ENCODE measurements around the gene FLAD1. TPM values are rescaled to one million over a fixed set of nuclear protein-coding genes. Genes with fewer than 3 reads are reported as not detected.

The FLAD1 gene
- total and polyA plus RNA-seq, 2 of the 4 experiments (the other 2 are of a cell fraction): 26.3 to 37.3 TPM

DNA sequence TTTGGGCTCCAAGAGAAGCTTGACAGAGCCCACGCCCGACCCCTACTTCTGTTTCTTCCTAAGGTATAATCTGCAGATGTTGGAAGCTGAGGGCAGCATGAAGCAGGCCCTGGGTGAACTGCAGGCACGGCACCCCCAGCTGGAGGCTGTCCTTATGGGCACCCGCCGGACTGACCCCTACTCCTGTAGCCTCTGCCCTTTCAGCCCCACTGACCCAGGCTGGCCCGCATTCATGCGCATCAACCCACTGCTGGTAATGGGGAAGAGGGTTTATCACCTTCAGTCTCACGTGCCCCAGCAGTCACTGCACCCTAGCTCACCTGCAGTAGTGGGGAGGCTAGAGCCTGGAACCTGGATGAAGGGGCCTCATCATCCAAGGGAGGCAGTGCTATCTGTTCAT, 7.1 kb downstream of the FLAD1 start:
- Histone ChIP-seq H3K56ac (ENCODE audit: extremely low read depth, insufficient read depth, low read length) (no peak overlapping the region), H2BK15ac (ENCODE audit: low read depth, low read length) (no peak overlapping the region), H2AFZ (replicated peaks; ENCODE audit: low read length, poor library complexity) (peak overlapping the region; percentile 58), H2BK5ac (ENCODE audit: low read depth, low read length, poor library complexity, severe bottlenecking) (no peak overlapping the region), H4K20me1 (ENCODE audit: insufficient read depth, low read length) (peaks cover 12% of the 10 kb centered on the region; the same call in 1 of the 2 replicates), H4K8ac (ENCODE audit: low read depth in 2 of 2, low read length in 2 of 2) (no peak overlapping the region), H3K4me3 (ENCODE audit: insufficient read depth, low read depth, low read length) (no peak overlapping the region), H3K9ac (ENCODE audit: low read depth, low read length) (no peak overlapping the region), H3K18ac (ENCODE audit: low read depth, low read length) (no peak overlapping the region), H3K36me3 (ENCODE audit: control insufficient read depth, insufficient read depth, low read length) (peaks cover 28% of the 10 kb centered on the region), H3K4me2 (ENCODE audit: low read depth, low read length) (no peak overlapping the region), H3K9me1 (ENCODE audit: insufficient read depth, low read length) (peaks cover 10% of the 10 kb centered on the region), H2AK9ac (replicated peaks; ENCODE audit: low read depth, low read length, poor library complexity) (peak overlapping the region; percentile 28), H3K14ac (replicated peaks; ENCODE audit: low read depth, low read length) (no peak overlapping the region), H3K79me1 (ENCODE audit: low read depth in 1 of 2, low read length in 2 of 2) (peaks cover 18 to 46% of the 10 kb centered on the region in 2 experiments), H3K4ac (ENCODE audit: low read depth, low read length) (no peak overlapping the region), H3K27ac (ENCODE audit: insufficient read depth, low read length) (no peak overlapping the region), H3K23ac (ENCODE audit: low read depth, low read length) (no peak overlapping the region), H2BK20ac (ENCODE audit: low read depth, low read length) (no peak overlapping the region), H4K5ac (ENCODE audit: low read depth, low read length) (no peak overlapping the region), H3K9me3 (ENCODE audit: control insufficient read depth, insufficient read depth, low read length) (no peaks in the 10 kb centered on the region), H2AK5ac (ENCODE audit: low read depth, low read length) (no peak overlapping the region), H2BK120ac (ENCODE audit: low read depth, low read length) (no peak overlapping the region), H3K4me1 (ENCODE audit: control insufficient read depth, insufficient read depth, low read length) (peaks cover 4% of the 10 kb centered on the region; the same call in 1 of the 2 replicates), H3K27me3 (ENCODE audit: control insufficient read depth, insufficient read depth, low read length) (no peaks in the 10 kb centered on the region), H4K91ac (ENCODE audit: insufficient read depth, low read depth, low read length) (no peak overlapping the region)
- WGBS, 2 experiments (ENCODE audit: extremely low coverage in 2 of 2, insufficient read length in 1 of 2): no CpG with 5 or more reads among the region's 8 CpGs
- dilution Hi-C loops (cut with HindIII; ENCODE audit: low sequenced_read_pairs, unreplicated experiment) (no loop called here), in situ Hi-C loops (cut with MboI; ENCODE audit: low sequenced_read_pairs) (no loop called here), intact Hi-C loops (cut with micrococcal nuclease) (no loop called here)
- BruUV-seq (replicated peaks): no TSS peak
- ATAC-seq (ENCODE audit: low read depth) (no peak), DNase-seq (no peak)
- ChIA-PET CTCF (no interaction called here), POLR2A (ENCODE audit: unreplicated experiment) (no interaction called here)
- TF ChIP-seq NFE2L2 (IDR thresholded peaks at IDR 0.05; ENCODE audit: low read depth, low read length) (no peak), BHLHE40 (IDR thresholded peaks at IDR 0.05; ENCODE audit: low read depth, low read length) (no peak), CHD1 (IDR thresholded peaks at IDR 0.05; ENCODE audit: low read depth, low read length) (no peak), FOS (IDR thresholded peaks at IDR 0.05; ENCODE audit: low read depth, low read length) (no peak), CEBPB (IDR thresholded peaks at IDR 0.05; ENCODE audit: low read depth, low read length) (no peak), MXI1 (IDR thresholded peaks at IDR 0.05; ENCODE audit: borderline replicate concordance, low read depth, low read length) (no peak), MAFK (IDR thresholded peaks at IDR 0.05; ENCODE audit: low read depth, low read length) (no peak), RCOR1 (IDR thresholded peaks at IDR 0.05; ENCODE audit: insufficient replicate concordance, low read length) (no peak), RFX5 (IDR thresholded peaks at IDR 0.05; ENCODE audit: low read depth, low read length) (no peak), RAD21 (IDR thresholded peaks at IDR 0.05; ENCODE audit: low read length) (no peak), SMC3 (IDR thresholded peaks at IDR 0.05; ENCODE audit: low read depth, low read length) (no peak), MAZ (IDR thresholded peaks at IDR 0.05; ENCODE audit: borderline replicate concordance, low read depth, low read length) (no peak), POLR2A (IDR thresholded peaks at IDR 0.05; ENCODE audit: low read depth, low read length) (no peak)
- TF ChIP-seq, protein P1, sequence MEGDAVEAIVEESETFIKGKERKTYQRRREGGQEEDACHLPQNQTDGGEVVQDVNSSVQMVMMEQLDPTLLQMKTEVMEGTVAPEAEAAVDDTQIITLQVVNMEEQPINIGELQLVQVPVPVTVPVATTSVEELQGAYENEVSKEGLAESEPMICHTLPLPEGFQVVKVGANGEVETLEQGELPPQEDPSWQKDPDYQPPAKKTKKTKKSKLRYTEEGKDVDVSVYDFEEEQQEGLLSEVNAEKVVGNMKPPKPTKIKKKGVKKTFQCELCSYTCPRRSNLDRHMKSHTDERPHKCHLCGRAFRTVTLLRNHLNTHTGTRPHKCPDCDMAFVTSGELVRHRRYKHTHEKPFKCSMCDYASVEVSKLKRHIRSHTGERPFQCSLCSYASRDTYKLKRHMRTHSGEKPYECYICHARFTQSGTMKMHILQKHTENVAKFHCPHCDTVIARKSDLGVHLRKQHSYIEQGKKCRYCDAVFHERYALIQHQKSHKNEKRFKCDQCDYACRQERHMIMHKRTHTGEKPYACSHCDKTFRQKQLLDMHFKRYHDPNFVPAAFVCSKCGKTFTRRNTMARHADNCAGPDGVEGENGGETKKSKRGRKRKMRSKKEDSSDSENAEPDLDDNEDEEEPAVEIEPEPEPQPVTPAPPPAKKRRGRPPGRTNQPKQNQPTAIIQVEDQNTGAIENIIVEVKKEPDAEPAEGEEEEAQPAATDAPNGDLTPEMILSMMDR (conservative IDR thresholded peaks at IDR 0.05; ENCODE audit: low read depth, low read length): no peak
- TF ChIP-seq, protein P2, sequence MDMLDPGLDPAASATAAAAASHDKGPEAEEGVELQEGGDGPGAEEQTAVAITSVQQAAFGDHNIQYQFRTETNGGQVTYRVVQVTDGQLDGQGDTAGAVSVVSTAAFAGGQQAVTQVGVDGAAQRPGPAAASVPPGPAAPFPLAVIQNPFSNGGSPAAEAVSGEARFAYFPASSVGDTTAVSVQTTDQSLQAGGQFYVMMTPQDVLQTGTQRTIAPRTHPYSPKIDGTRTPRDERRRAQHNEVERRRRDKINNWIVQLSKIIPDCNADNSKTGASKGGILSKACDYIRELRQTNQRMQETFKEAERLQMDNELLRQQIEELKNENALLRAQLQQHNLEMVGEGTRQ (IDR thresholded peaks at IDR 0.05; ENCODE audit: low read depth, low read length): no peak
- TF ChIP-seq, protein P3, sequence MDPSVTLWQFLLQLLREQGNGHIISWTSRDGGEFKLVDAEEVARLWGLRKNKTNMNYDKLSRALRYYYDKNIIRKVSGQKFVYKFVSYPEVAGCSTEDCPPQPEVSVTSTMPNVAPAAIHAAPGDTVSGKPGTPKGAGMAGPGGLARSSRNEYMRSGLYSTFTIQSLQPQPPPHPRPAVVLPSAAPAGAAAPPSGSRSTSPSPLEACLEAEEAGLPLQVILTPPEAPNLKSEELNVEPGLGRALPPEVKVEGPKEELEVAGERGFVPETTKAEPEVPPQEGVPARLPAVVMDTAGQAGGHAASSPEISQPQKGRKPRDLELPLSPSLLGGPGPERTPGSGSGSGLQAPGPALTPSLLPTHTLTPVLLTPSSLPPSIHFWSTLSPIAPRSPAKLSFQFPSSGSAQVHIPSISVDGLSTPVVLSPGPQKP (IDR thresholded peaks at IDR 0.05; ENCODE audit: borderline replicate concordance, low read depth, low read length): no peak
